GM06990 (cell line): ENCODE measurements around the gene ZCCHC12.
"Not testable (repeated sequence)": the region's sequence is repeated elsewhere in the genome, so short reads cannot be mapped to it uniquely, and the experiment has no call there.

Experiments used
- DNase-seq: peaks from one replicate; pipeline ENCODE4 v3.0.0-alpha.2; 2011; ENCODE audit not compliant: insufficient read length; ENCODE audit errors: extremely low read depth
- H3K27me3 ChIP-seq: replicated peaks from 2 replicates; pipeline ENCODE4 v1.6.0; 2011; ENCODE audit warnings: low read length; ENCODE audit not compliant: control insufficient read depth, insufficient read depth
- H3K36me3 ChIP-seq: 2 replicates; pipeline ENCODE4 v1.5.1; 2011; ENCODE audit warnings: low read length; ENCODE audit not compliant: control insufficient read depth, insufficient read depth
- H3K4me3 ChIP-seq: replicated peaks from 2 replicates; pipeline ENCODE4 v1.5.1; 2011; ENCODE audit warnings: low read depth, mild to moderate bottlenecking, control low read depth, low read length
- CTCF ChIP-seq: IDR thresholded peaks from 2 replicates; pipeline ENCODE4 v1.5.1; 2011; ENCODE audit warnings: low read length, control low read depth, mild to moderate bottlenecking, inconsistent platforms; ENCODE audit not compliant: insufficient read depth, poor library complexity, severe bottlenecking

Gene ZCCHC12

GRCh38 chrX:118802857-118803256 lies 20.8 kb upstream of the ZCCHC12 start:
- Histone ChIP-seq H3K4me3 (no peak overlapping the region), H3K36me3 (no peaks in the 10 kb centered on the region), H3K27me3 (no peaks in the 10 kb centered on the region)
- no peak for DNase-seq
- TF ChIP-seq CTCF = no peak

- Histone ChIP-seq H3K4me3 (no peak overlapping the region), H3K36me3 (no peaks in the 10 kb centered on the region), H3K27me3 (no peaks in the 10 kb centered on the region)
- DNase-seq = peak; percentile 9
- peak; percentile 61 for TF ChIP-seq CTCF
Measured at GRCh38 chrX:118807151-118808017, 16.2 kb upstream of the ZCCHC12 start.

- not testable (repeated sequence) for H3K36me3 ChIP-seq, H3K27me3 ChIP-seq, DNase-seq, H3K4me3 ChIP-seq
Measured at GRCh38 chrX:118817257-118817656, 6.4 kb upstream of the ZCCHC12 start.

GRCh38 chrX:118824173-118824730 lies 628 bp downstream of the ZCCHC12 start:
- Histone ChIP-seq H3K36me3 (no peaks in the 10 kb centered on the region), H3K4me3 (no peak overlapping the region), H3K27me3 (peaks cover 2% of the 10 kb centered on the region)
- DNase-seq = no peak
- no peak for TF ChIP-seq CTCF

GRCh38 chrX:118825227-118825626 lies 1.6 kb downstream of the ZCCHC12 start:
- DNase-seq = no peak
- TF ChIP-seq CTCF = no peak
- Histone ChIP-seq H3K27me3 (peaks cover 2% of the 10 kb centered on the region), H3K4me3 (no peak overlapping the region), H3K36me3 (no peaks in the 10 kb centered on the region)

- DNase-seq = peak; percentile 28
- Histone ChIP-seq H3K36me3 (no peaks in the 10 kb centered on the region), H3K27me3 (no peaks in the 10 kb centered on the region), H3K4me3 (no peak overlapping the region)
- TF ChIP-seq CTCF = peak; percentile 40
Measured at GRCh38 chrX:118839334-118839958, 15.8 kb downstream of the ZCCHC12 start.
